DND-41 (cell line): ENCODE results near the gene PIM2.

Experiments used
- EZH2 ChIP-seq: IDR thresholded peaks from 3 replicates; pipeline ENCODE4 v1.6.1; 2012; ENCODE audit warnings: borderline replicate concordance, low read depth, mild to moderate bottlenecking, moderate library complexity, low read length, inconsistent platforms; ENCODE audit not compliant: severe bottlenecking
- TF ChIP-seq, protein P1 (sequence below): IDR thresholded peaks from 2 replicates; pipeline ENCODE4 v1.5.1; 2012; ENCODE audit warnings: borderline replicate concordance, low read length, moderate library complexity, mild to moderate bottlenecking; ENCODE audit not compliant: poor library complexity, severe bottlenecking; ENCODE audit errors: extremely low read depth

DNA sequence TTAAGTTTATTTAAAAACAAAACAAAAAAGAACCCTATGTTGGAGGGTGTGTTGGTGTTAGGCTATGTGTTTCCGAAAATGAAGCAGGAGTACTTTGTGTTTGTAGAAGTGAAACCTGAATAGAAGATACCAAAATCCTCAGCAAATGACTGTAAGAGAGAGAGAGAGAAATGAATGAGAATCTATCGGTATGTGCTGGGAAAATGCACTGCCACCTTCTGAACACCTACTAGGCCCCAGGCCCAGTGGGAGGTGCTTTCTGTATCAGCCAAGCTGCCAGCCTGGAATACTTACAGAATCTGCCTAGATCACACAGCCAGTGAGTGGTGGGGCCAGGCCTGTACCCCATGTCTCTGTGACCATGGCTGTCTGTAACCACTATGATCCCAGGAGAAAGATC is 14.9 kb upstream of the PIM2 start:
- TF ChIP-seq, protein P1, sequence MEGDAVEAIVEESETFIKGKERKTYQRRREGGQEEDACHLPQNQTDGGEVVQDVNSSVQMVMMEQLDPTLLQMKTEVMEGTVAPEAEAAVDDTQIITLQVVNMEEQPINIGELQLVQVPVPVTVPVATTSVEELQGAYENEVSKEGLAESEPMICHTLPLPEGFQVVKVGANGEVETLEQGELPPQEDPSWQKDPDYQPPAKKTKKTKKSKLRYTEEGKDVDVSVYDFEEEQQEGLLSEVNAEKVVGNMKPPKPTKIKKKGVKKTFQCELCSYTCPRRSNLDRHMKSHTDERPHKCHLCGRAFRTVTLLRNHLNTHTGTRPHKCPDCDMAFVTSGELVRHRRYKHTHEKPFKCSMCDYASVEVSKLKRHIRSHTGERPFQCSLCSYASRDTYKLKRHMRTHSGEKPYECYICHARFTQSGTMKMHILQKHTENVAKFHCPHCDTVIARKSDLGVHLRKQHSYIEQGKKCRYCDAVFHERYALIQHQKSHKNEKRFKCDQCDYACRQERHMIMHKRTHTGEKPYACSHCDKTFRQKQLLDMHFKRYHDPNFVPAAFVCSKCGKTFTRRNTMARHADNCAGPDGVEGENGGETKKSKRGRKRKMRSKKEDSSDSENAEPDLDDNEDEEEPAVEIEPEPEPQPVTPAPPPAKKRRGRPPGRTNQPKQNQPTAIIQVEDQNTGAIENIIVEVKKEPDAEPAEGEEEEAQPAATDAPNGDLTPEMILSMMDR = no peak
- no peak for TF ChIP-seq EZH2
